GM12878 (cell line): Measurements from ENCODE around the gene F12. TPM values are rescaled to one million over a fixed set of nuclear protein-coding genes. Genes with fewer than 3 reads are reported as not detected.

Source experiments
- ATF7 ChIP-seq: fragments of 450-650 bp; IDR thresholded peaks from 2 replicates; pipeline ENCODE4 v1.6.1; 2016; ENCODE audit warnings: low read depth, mild to moderate bottlenecking
- CHD1 ChIP-seq: IDR thresholded peaks from 2 replicates; pipeline ENCODE4 v1.6.1; 2012; ENCODE audit warnings: low read depth, low read length, improper control_type of control experiment
- IRF5 ChIP-seq: fragments of 450-650 bp; IDR thresholded peaks from 2 replicates; pipeline ENCODE4 v1.6.1; 2017; ENCODE audit warnings: borderline replicate concordance
- MEF2B ChIP-seq: fragments of 450-650 bp; IDR thresholded peaks from 2 replicates; pipeline ENCODE4 v1.6.1; 2018; ENCODE audit warnings: mild to moderate bottlenecking, moderate library complexity; ENCODE audit not compliant: partially characterized antibody, poor library complexity, severe bottlenecking
- MTA3 ChIP-seq: IDR thresholded peaks from 2 replicates; pipeline ENCODE4 v1.6.1; 2012; ENCODE audit warnings: low read length, inconsistent platforms, borderline replicate concordance
- MYB ChIP-seq: fragments of 150-350 bp; IDR thresholded peaks from 2 replicates; pipeline ENCODE4 v1.6.1; 2014; ENCODE audit warnings: mild to moderate bottlenecking, low read depth, low read length, borderline replicate concordance
- MYC ChIP-seq: IDR thresholded peaks from 2 replicates; pipeline ENCODE4 v1.6.1; 2011; ENCODE audit warnings: mild to moderate bottlenecking, low read length, moderate library complexity, inconsistent platforms; ENCODE audit not compliant: insufficient read depth, insufficient replicate concordance, insufficient read length, severe bottlenecking
- NFYA ChIP-seq: IDR thresholded peaks from 2 replicates; pipeline ENCODE4 v1.6.1; 2011; ENCODE audit warnings: low read depth, mild to moderate bottlenecking, low read length, improper control_type of control experiment, borderline replicate concordance
- NFYB ChIP-seq: IDR thresholded peaks from 2 replicates; pipeline ENCODE4 v1.6.1; 2011; ENCODE audit warnings: low read depth, mild to moderate bottlenecking, low read length, improper control_type of control experiment, moderate library complexity; ENCODE audit not compliant: insufficient read depth
- NKRF ChIP-seq: fragments of 450-650 bp; conservative IDR thresholded peaks from 2 replicates; pipeline ENCODE4 v1.6.1; 2017; ENCODE audit warnings: mild to moderate bottlenecking, moderate library complexity
- NRF1 ChIP-seq: conservative IDR thresholded peaks from 2 replicates; pipeline ENCODE4 v1.6.1; 2011; ENCODE audit warnings: mild to moderate bottlenecking, low read depth, low read length, improper control_type of control experiment
- SIN3A ChIP-seq: IDR thresholded peaks from 2 replicates; pipeline ENCODE4 v1.6.1; 2012; ENCODE audit warnings: low read depth, low read length, improper control_type of control experiment
- SKIL ChIP-seq: fragments of 450-650 bp; IDR thresholded peaks from 2 replicates; pipeline ENCODE4 v1.6.1; 2017; ENCODE audit warnings: mild to moderate bottlenecking, low read depth, inconsistent platforms; ENCODE audit not compliant: poor library complexity, severe bottlenecking
- SRF ChIP-seq, 2 experiments: IDR thresholded peaks; 2 replicates each; pipeline ENCODE4 v1.6.1; 2011; ENCODE audit warnings: low read depth in 2 of 2, low read length in 2 of 2, mild to moderate bottlenecking in 1 of 2, moderate library complexity in 1 of 2
- ZNF207 ChIP-seq: fragments of 450-650 bp; IDR thresholded peaks from 2 replicates; pipeline ENCODE4 v1.6.1; 2014; ENCODE audit warnings: antibody characterized with exemption, mild to moderate bottlenecking, borderline replicate concordance
- polyA plus RNA-seq, 11 experiments: library from polyadenylated mRNA; depleted of rRNA in 4 of 11; unstranded in 6 of 11; stranded (reverse) in 5 of 11; fragments of >200 nt; fragmentation: Nextera tagmentation in 4 of 11; fragmentation: Illumina TruSeq in 1 of 11; extraction: Ambion mirVana in 4 of 11; extraction: Trizol in 1 of 11; gene quantifications; 1 replicate in 1 of 11; 2 replicates in 10 of 11; pipeline versions ENCODE4 v1.2.1 to v1.2.3, GENCODE V29; 2011 to 2016; ENCODE audit warnings: inconsistent platforms in 2 of 11, missing spikeins in 2 of 11, low read depth in 1 of 11
- total RNA-seq, 4 experiments: library from RNA; depleted of rRNA in 3 of 4; stranded (reverse); fragments of >200 nt in 3 of 4; fragmentation: Illumina TruSeq in 1 of 4; extraction: Trizol in 1 of 4; gene quantifications; 2 replicates each; pipeline versions ENCODE4 v1.2.1 to v1.2.3, GENCODE V29; 2013 to 2021
- TF ChIP-seq, protein P1 (sequence below): fragments of 450-650 bp; IDR thresholded peaks from 2 replicates; pipeline ENCODE4 v1.6.1; 2017; ENCODE audit warnings: low read depth, mild to moderate bottlenecking, moderate library complexity
- TF ChIP-seq, protein P2 (sequence below): fragments of 450-650 bp; formaldehyde crosslinking; IDR thresholded peaks from 2 replicates; pipeline ENCODE4 v1.4.0; 2020; ENCODE audit warnings: mild to moderate bottlenecking, moderate library complexity

F12 gene
- total and polyA plus RNA-seq, 10 of the 15 experiments (the other 5 are each of a cell fraction or from before 2014, with no cell fraction given) = 0.25 to 11.3 (median 5.5) TPM

DNA sequence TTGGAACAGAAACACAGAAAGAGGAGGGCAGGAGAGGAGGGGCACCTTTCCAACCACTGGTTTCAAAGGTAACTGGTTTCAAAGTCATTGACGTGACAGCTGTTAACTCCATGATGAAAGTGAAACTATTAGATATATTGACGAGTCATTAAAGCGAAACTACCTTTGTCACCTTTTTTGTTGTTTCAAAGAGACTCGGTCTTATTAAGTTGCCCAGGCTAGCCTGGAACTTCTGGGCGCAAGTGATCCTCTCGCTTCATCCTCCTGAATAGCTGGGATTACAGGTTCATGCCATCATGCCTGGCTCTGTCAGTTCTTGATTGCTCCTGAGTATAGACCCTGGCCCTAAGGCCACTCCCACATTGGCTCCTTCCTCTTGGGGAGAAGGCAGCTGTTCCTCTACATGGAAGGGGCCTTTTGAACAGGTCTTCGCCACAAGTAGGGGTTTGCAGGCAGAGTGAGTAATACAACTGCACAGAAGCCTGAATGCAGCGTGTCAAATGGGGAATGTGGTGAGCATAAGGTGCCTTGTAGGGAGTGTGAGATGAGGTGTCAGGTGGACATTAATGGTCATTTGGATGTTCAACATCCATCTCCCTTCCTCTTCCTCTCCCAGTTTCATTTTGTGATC lies 3.4 kb upstream of the F12 start (continued):
- TF ChIP-seq NKRF (0 out of 2 replicates have a peak, but pooled peaks have one; percentile 21), SIN3A (no peak), ATF7 (peak; percentile 73; the same call in 1 of the 2 replicates), MTA3 (0 out of 2 replicates have a peak, but pooled peaks have one; percentile 31), MYB (no peak), SRF (IDR thresholded peaks at IDR 0.05; ENCODE audit: low read depth in 2 of 2, low read length in 2 of 2) (no peak), CHD1 (no peak), NRF1 (no peak), IRF5 (no peak), NFYB (no peak), MYC (no peak), MEF2B (no peak), SKIL (peak; percentile 19), ZNF207 (no peak), NFYA (no peak)
- TF ChIP-seq, protein P1, sequence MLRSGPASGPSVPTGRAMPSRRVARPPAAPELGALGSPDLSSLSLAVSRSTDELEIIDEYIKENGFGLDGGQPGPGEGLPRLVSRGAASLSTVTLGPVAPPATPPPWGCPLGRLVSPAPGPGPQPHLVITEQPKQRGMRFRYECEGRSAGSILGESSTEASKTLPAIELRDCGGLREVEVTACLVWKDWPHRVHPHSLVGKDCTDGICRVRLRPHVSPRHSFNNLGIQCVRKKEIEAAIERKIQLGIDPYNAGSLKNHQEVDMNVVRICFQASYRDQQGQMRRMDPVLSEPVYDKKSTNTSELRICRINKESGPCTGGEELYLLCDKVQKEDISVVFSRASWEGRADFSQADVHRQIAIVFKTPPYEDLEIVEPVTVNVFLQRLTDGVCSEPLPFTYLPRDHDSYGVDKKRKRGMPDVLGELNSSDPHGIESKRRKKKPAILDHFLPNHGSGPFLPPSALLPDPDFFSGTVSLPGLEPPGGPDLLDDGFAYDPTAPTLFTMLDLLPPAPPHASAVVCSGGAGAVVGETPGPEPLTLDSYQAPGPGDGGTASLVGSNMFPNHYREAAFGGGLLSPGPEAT = peak; percentile 53
- TF ChIP-seq, protein P2, sequence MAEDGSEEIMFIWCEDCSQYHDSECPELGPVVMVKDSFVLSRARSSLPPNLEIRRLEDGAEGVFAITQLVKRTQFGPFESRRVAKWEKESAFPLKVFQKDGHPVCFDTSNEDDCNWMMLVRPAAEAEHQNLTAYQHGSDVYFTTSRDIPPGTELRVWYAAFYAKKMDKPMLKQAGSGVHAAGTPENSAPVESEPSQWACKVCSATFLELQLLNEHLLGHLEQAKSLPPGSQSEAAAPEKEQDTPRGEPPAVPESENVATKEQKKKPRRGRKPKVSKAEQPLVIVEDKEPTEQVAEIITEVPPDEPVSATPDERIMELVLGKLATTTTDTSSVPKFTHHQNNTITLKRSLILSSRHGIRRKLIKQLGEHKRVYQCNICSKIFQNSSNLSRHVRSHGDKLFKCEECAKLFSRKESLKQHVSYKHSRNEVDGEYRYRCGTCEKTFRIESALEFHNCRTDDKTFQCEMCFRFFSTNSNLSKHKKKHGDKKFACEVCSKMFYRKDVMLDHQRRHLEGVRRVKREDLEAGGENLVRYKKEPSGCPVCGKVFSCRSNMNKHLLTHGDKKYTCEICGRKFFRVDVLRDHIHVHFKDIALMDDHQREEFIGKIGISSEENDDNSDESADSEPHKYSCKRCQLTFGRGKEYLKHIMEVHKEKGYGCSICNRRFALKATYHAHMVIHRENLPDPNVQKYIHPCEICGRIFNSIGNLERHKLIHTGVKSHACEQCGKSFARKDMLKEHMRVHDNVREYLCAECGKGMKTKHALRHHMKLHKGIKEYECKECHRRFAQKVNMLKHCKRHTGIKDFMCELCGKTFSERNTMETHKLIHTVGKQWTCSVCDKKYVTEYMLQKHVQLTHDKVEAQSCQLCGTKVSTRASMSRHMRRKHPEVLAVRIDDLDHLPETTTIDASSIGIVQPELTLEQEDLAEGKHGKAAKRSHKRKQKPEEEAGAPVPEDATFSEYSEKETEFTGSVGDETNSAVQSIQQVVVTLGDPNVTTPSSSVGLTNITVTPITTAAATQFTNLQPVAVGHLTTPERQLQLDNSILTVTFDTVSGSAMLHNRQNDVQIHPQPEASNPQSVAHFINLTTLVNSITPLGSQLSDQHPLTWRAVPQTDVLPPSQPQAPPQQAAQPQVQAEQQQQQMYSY (CRISPR knock-in tag) = no peak
